Panc1 (cell line): Measurements from ENCODE around the gene ZNF816. TPM values are rescaled to one million over a fixed set of nuclear protein-coding genes. Genes with fewer than 3 reads are reported as not detected.

ENCODE experiments used
- ATAC-seq: fragments of 200-7000 bp; cut with Tn5 transposase; 2 replicates; pipeline ENCODE4 v1.9.1; 2020; ENCODE audit warnings: mild to moderate bottlenecking, moderate library complexity
- BruUV-seq: library from RNA; stranded (reverse); fragments of 400-500 nt; replicated peaks from 2 replicates; lab custom pipeline; 2021; lab: Mats Ljungman, UMichigan
- CTCF ChIA-PET: fragments of 300-600 bp; sonication (Branson Sonifier 250); formaldehyde crosslinking; loops from one replicate; lab custom pipeline; 2022; ENCODE audit warnings: antibody characterized with exemption; lab: Charles Lee
- POLR2A ChIA-PET: fragments of 300-600 bp; sonication (Branson Sonifier 250); formaldehyde crosslinking; loops from one replicate; lab custom pipeline; 2022; ENCODE audit warnings: antibody characterized with exemption; lab: Charles Lee
- DNase-seq: peaks from one replicate; pipeline ENCODE4 v3.0.0-alpha.2; 2010; ENCODE audit warnings: low read depth, low spot score
- H3K27ac ChIP-seq: 2 replicates; pipeline ENCODE4 v1.5.1; 2011; ENCODE audit warnings: mild to moderate bottlenecking, low read length, inconsistent platforms
- H3K27me3 ChIP-seq: fragments of 200-500 bp; sonication (Bioruptor generic); 2 replicates; pipeline ENCODE4 v1.6.0; 2014; ENCODE audit warnings: low read length, inconsistent platforms; ENCODE audit not compliant: control insufficient read depth, insufficient read depth
- H3K36me3 ChIP-seq: fragments of 200-500 bp; sonication (Bioruptor generic); 2 replicates; pipeline ENCODE4 v1.5.1; 2014; ENCODE audit warnings: inconsistent platforms, mild to moderate bottlenecking, low read length, moderate library complexity; ENCODE audit not compliant: control insufficient read depth, insufficient read depth
- H3K4me1 ChIP-seq: 2 replicates; pipeline ENCODE4 v1.5.1; 2011; ENCODE audit warnings: inconsistent platforms, mild to moderate bottlenecking, low read length, moderate library complexity; ENCODE audit not compliant: control insufficient read depth, insufficient read depth
- H3K4me3 ChIP-seq, 2 experiments: 2 replicates each; pipeline ENCODE4 v1.5.1; 2011 to 2012; ENCODE audit warnings: low read depth in 2 of 2, low read length in 2 of 2, mild to moderate bottlenecking in 2 of 2, inconsistent platforms in 1 of 2, moderate library complexity in 1 of 2
- H3K9me3 ChIP-seq: fragments of 200-500 bp; sonication (Bioruptor generic); 2 replicates; pipeline ENCODE4 v1.5.1; 2014; ENCODE audit warnings: low read depth, mild to moderate bottlenecking, inconsistent platforms, low read length, moderate library complexity; ENCODE audit not compliant: control insufficient read depth, insufficient read depth
- CTCF ChIP-seq: fragments of 450-650 bp; IDR thresholded peaks from 2 replicates; pipeline ENCODE4 v1.5.1; 2017; ENCODE audit warnings: mild to moderate bottlenecking
- POLR2AphosphoS5 ChIP-seq: IDR thresholded peaks from 2 replicates; pipeline ENCODE4 v1.6.1; 2012; ENCODE audit warnings: mild to moderate bottlenecking, low read depth, low read length, moderate library complexity
- REST ChIP-seq, 2 experiments: IDR thresholded peaks; 2 replicates each; pipeline ENCODE4 v1.6.1; 2011 to 2012; ENCODE audit warnings: low read depth in 2 of 2, control low read depth in 1 of 2, low read length in 1 of 2, mild to moderate bottlenecking in 1 of 2, moderate library complexity in 1 of 2; ENCODE audit not compliant: insufficient read depth in 1 of 2
- SIN3A ChIP-seq: IDR thresholded peaks from 2 replicates; pipeline ENCODE4 v1.6.1; 2012; ENCODE audit warnings: low read depth, mild to moderate bottlenecking, low read length, moderate library complexity, borderline replicate concordance; ENCODE audit not compliant: insufficient read depth
- TCF7L2 ChIP-seq: IDR thresholded peaks from 2 replicates; pipeline ENCODE4 v1.6.1; 2011; ENCODE audit warnings: mild to moderate bottlenecking, low read depth, low read length, inconsistent platforms
- in situ Hi-C: cut with HindIII; loops from 2 replicates; pipeline ENCODE4 v1.10.0; 2016; ENCODE audit warnings: low sequenced_read_pairs, low pct_unique_long_range_greater_than_20kb
- intact Hi-C: fragments of 100-400 bp; cut with micrococcal nuclease; formaldehyde crosslinking; loops from one replicate; pipeline ENCODE4 v1.10.0; 2022; ENCODE audit not compliant: unreplicated experiment
- total RNA-seq: library from RNA; stranded (reverse); gene quantifications from one replicate; pipeline ENCODE4 v1.2.1, GENCODE V29; 2021; ENCODE audit not compliant: unreplicated experiment

ZNF816 gene
- total RNA-seq, 1 experiment from 2014 or later: 7.1 TPM

- peak overlapping the region; percentile 16 to 88 for H3K4me3 ChIP-seq
- no TSS peak for BruUV-seq
- no peaks in the 10 kb centered on the region for H3K27me3 ChIP-seq
- ChIA-PET CTCF (no interaction called here), POLR2A (interaction anchor here (0.7 kb wide), 1 partner anchor 73 kb away, joined by 3 read pairs; no protein-coding TSS in a partner anchor)
- no peak for ATAC-seq
- H3K27ac ChIP-seq: peak overlapping the region; percentile 88
- H3K4me1 ChIP-seq: peaks cover 13% of the 10 kb centered on the region
- in situ Hi-C loops (no loop called here), intact Hi-C loops (no loop called here)
- TF ChIP-seq POLR2AphosphoS5 (no peak), REST (IDR thresholded peaks at IDR 0.05; ENCODE audit: insufficient read depth in 1 of 2, low read depth in 2 of 2, low read length in 1 of 2) (no peak), TCF7L2 (no peak), SIN3A (no peak), CTCF (no peak)
- H3K9me3 ChIP-seq: peaks cover under 1% of the 10 kb centered on the region; the same call in 1 of the 2 replicates
- DNase-seq: peak; percentile 52
- H3K36me3 ChIP-seq: no peaks in the 10 kb centered on the region
These were observed 28.2 kb upstream of the ZNF816 start for GRCh38 chr19:52990759-52991418.

GRCh38 chr19:52988506-52988905, 25.8 kb upstream of the ZNF816 start:
- H3K4me3 ChIP-seq: no peak overlapping the region
- no peaks in the 10 kb centered on the region for H3K27me3 ChIP-seq
- ChIA-PET POLR2A (no interaction called here), CTCF (no interaction called here)
- no peak for DNase-seq
- in situ Hi-C loops (no loop called here), intact Hi-C loops (no loop called here)
- peaks cover 13% of the 10 kb centered on the region for H3K4me1 ChIP-seq
- no peak for ATAC-seq
- no peak overlapping the region for H3K27ac ChIP-seq
- no peaks in the 10 kb centered on the region for H3K36me3 ChIP-seq
- TF ChIP-seq CTCF: no peak
- TF ChIP-seq REST (IDR thresholded peaks at IDR 0.05; ENCODE audit: insufficient read depth in 1 of 2, low read depth in 2 of 2, low read length in 1 of 2): no peak
- no peak for TF ChIP-seq TCF7L2
- no peak for TF ChIP-seq POLR2AphosphoS5
- TF ChIP-seq SIN3A: no peak
- peaks cover 7% of the 10 kb centered on the region; the same call in 1 of the 2 replicates for H3K9me3 ChIP-seq
- BruUV-seq: no TSS peak
